Stimulated activated CD4-positive, alpha-beta T cell treated with anti-CD3 and anti-CD28 coated beads, Interleukin-1b, Interleukin-23, amount 100 ng/mL, for 24 hours (primary cell): ENCODE results near the gene HELZ2.
"Not testable (repeated sequence)": the region's sequence is repeated elsewhere in the genome, so short reads cannot be mapped to it uniquely, and the experiment has no call there.

Source experiments
- DNase-seq, 4 experiments: peaks; one replicate each; pipeline ENCODE4 v3.0.0-alpha.2; 2020; ENCODE audit warnings: low read depth in 4 of 4, low spot score in 1 of 4

The HELZ2 gene

DNA sequence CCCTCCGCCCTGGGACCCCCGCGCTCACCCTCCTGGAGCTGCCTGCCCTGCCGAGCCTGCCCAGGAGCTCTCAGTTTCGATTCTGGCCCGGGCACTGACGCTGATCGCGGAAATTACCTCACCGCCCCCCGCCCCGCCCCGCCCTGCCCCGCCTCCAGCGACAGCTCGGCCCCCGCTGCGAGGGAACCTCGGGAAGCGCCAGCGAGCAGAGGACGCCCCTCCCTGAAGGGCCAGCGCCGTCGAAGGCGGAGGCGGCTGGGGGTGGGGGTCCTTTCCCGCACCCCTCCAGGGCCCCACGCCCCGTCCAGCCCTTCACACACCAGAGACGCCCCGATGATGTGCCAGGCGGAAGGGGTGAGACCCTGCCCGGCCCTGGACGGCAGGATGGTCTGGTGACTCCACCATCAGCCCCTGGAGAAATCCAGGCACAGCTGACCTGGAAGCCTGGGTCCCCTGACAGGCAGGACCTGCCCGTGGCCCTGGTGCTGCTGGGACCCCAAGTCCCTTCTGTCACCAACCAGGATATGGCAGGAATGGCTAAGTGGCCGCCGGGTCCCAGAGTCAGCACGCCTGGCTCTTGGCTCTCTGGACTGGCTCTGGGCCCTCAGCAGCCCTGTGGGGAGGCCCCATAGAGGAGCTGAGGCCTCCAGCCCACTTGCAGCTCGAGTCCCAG is at the start of gene HELZ2:
Gene HELZ2, minus strand, starts transcription at position 84 of the 673 bp plus-strand sequence. CDS start 1,854 bp downstream, outside the sequence.
- peak in 2 of 4 experiments; percentile 25 to 27 for DNase-seq

DNA sequence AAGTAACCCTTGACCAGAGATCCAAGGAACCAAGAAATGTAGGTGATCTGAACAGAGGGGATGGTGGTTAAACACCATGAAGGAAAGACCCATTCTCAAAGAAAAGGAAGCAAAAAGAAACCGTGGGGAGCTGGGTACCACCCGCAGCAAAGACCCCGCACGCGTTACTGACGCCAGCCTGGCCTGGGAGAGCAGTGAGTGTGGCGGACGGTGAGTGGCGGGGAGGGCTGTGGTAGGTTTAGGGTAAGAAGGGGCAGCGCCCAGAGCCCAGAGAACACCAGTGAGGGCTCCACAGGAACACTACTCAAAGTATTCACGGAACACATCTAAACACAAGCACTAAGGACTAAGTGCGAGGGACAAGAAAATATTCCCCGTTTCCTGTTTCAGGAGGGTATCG is 48.7 kb upstream of the HELZ2 start:
- DNase-seq, result no peak

DNA sequence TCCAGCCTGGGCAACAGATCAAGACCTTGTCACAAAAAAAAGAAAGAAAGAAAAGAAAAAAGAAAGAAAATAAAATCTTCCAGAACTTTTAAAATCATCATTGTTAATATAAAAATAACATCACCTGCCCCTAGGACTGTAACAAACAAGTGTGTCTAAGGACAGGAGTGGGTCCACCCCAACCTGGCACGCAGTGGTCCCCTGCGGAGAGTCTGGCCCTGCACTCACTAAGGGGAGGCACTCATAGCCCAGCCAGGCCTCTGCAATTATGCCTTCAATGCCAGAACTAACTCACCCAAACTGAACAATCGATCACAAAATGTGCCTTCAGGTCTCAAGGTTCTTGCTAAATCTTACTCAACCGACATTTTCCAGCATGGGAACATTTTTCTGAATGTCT is 48.1 kb upstream of the HELZ2 start:
- DNase-seq, result no peak

- no peak for DNase-seq
These were observed 47.0 kb upstream of the HELZ2 start for GRCh38 chr20:63620991-63621390.

DNA sequence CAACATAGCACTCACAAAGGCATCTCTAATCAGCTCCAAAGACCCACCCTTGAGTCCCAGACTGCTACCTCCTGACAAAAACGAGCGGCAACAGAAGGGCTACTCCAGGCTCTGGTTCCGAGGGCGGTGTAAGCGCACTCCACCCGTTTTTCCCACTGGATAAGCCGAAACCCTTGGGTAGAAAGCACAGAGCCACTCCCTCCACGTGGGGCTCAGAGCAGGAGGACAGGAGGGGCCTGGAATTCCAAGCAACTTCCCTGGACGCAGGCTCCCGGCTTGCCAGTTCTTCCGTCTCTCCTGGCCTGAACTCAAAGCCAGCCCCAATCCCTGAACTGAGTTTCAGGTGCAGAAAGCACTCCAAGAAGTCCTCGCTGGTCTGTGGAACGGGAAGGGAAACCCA is 45.5 kb upstream of the HELZ2 start:
- DNase-seq, result no peak

GRCh38 chr20:63619086-63619485 is 45.0 kb upstream of the HELZ2 start:
- DNase-seq, result no peak

GRCh38 chr20:63618291-63618980 is 44.4 kb upstream of the HELZ2 start:
- DNase-seq, result no peak

DNA sequence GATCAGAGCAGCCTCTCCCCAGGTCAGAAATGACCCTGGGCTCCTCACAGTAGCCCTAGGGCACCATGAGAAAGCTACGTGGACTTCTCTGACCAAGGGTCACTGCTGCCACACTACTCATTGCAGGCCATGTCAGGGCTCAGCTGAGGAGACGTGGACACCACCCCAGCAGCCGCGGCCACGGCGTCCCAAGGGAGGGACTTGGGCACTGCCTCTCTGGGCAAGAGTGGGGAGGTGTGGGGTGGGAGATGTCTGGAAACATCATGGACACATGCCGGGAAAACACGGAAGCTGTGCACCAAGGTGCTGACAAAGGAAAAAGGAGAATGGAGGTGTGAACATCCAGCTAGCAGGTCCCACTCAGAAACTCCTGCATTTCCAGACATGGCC is 43.8 kb upstream of the HELZ2 start:
- no peak for DNase-seq

- DNase-seq, result no peak
These were observed 43.2 kb upstream of the HELZ2 start for GRCh38 chr20:63617092-63617875.

DNA sequence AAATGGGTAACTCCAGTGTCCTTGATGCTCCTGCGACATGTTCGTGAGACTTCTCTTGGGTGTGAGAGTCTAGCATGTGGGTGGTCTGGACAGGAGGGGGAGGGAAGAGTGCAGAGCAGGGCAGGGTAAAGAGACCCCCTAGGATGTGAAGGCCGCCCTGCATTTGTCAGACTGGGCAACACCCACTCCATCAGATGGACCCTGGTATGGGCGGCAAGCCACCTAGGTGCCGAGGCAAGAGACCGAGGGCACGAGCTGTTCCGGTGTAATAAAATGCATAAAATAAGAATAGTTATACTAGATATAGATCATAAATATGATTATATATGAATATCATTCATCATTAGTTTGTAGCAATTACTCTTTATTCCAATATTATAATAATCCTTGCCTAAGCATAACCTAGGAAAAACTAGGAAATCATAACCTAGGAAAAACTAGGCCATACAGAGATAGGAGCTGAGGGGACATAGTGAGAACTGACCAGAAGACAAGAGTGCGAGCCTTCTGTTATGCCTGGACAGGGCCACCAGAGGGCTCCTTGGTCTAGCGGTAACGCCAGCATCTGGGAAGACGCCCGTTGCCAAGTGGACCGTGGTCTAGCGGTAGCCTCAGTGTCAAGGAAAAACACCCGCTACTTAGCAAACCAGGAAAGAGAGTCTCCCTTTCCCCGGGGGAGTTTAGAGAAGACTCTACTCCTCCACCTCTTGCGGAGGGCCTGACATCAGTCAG is 40.0 kb upstream of the HELZ2 start:
- not testable (repeated sequence) for DNase-seq

- DNase-seq, result no peak
These were observed 38.4 kb upstream of the HELZ2 start for GRCh38 chr20:63612276-63612931.

GRCh38 chr20:63611646-63612045 is 37.6 kb upstream of the HELZ2 start:
- DNase-seq, result no peak

GRCh38 chr20:63610581-63611435 is 36.8 kb upstream of the HELZ2 start:
- DNase-seq, result no peak

GRCh38 chr20:63606686-63607085 is 32.6 kb upstream of the HELZ2 start:
- no peak for DNase-seq

- DNase-seq, result no peak
These were observed 28.3 kb upstream of the HELZ2 start for GRCh38 chr20:63602321-63602720.

GRCh38 chr20:63601679-63602078 is 27.6 kb upstream of the HELZ2 start:
- not testable (repeated sequence) for DNase-seq

DNA sequence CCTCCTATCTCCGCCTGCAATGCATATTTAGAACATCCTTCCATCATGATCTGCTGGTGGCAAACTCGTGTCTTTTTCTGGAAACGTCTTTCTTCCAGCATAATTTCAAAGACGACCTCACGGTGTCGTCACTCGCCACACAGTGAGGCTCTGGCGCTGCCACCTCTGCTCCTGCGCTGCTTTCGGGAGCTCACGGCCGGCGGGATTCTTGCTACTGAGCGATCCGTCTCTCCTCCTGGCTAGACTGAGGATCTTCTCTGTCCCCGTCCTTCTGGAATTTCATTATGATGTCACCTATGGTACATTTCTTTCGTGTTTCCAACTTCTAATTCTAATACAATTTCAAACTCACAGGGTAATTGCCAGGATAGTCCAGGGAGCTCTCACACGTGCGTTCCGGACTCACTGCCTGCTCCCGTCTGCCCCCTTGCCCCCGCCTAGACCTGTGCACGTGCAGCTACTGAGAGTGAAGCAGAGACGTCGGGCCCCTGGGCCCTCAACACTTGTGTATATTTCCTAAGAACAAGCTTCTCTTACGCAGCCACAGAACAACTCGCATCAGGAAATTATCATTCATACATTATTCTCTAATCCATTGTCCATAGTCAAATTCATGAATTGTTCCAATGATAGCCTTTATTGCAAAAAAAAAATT is 25.5 kb upstream of the HELZ2 start:
- DNase-seq, result no peak

GRCh38 chr20:63598479-63599395 is 24.7 kb upstream of the HELZ2 start:
- DNase-seq, result no peak
